Activated CD4-positive, alpha-beta T cell treated with anti-CD3 and anti-CD28 coated beads for 4 hours (primary cell): Measurements from ENCODE around the gene RCHY1.
A peak's percentile ranks its signal among the peaks of the same experiment; 100 is the strongest.
"Not testable (repeated sequence)": the region's sequence is repeated elsewhere in the genome, so short reads cannot be mapped to it uniquely, and the experiment has no call there.

Source experiments
- DNase-seq, 2 donors: peaks; one replicate each; pipeline ENCODE4 v3.0.0-alpha.2; 2020

Gene RCHY1

DNA sequence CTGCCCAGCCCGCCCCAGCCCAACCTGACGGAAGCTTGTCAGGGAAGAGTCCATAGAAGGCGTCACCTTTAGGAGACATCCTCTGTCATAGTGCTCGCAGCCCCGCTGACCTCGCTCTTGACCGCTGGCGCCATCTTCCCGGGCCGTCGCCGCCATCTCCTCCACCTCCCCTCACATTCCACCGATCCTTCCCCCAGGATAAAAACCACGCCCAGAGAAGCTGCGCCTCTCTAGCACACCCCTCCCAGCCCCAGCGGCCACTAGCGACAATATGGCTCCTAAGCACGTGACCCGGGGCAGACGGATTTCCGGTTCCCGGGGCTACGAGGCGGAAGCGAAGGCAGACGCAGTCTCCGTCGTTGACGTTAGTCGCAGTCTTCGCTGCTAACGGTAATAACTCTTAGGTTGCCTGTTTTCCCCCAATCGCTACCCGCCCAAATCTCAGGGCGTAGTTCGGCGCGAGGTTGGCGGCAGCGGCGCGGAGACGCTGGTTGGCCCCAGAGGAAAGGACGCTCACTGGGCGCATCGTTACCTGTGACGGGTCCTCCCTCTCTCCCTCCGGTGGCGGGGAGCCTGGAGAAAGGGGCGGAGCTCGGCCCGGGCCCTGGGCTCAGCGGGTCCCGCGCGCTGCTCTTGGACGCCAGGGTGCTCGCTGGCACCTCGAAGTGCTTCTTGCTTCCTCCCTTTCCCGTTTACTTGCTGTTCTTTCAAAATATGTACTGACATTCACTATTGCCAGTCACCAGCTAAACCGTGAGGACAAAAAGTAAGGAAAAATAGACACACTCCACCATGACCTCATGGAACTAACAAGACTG is at the start of gene RCHY1, which contains the start of gene THAP6:
RCHY1 (minus strand) TSS at position 273 of the 818 bp plus-strand sequence; CDS start at position 156, 117 bp downstream.
THAP6 (plus strand) TSS at position 343 of the 818 bp plus-strand sequence. CDS start 980 bp downstream, outside the sequence.
- peak; percentile 87 to 90 for DNase-seq

GRCh38 chr4:75561789-75562188 is 47.6 kb upstream of the RCHY1 start:
- no peak for DNase-seq

- DNase-seq: no peak
Measured at GRCh38 chr4:75557696-75558095, 43.5 kb upstream of the RCHY1 start.

- peak; percentile 16 to 19 for DNase-seq
Measured at GRCh38 chr4:75555294-75556164, 41.3 kb upstream of the RCHY1 start, which contains the start of gene ODAPH. TSS of gene ODAPH (plus strand) at chr4:75556066. CDS start at chr4:75556083, 17 bp downstream.

DNA sequence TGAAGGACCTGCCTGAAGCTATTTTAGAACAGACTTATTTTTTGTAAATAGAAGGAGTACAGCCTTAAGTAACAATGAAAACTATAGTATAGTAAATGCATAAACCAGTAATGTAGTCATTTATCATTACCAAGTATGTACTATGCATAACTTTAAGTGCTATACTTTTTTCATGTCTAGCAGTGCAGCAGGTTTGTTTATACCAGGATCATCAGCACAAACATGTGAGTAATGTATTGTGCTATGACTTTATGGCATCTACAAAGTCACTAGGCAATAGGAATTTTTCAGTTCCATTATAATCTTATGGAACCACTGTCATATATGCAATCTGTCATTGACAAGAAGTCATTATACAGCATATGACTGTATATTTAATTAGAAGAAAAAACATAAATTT is 38.2 kb upstream of the RCHY1 start:
- no peak for DNase-seq

DNA sequence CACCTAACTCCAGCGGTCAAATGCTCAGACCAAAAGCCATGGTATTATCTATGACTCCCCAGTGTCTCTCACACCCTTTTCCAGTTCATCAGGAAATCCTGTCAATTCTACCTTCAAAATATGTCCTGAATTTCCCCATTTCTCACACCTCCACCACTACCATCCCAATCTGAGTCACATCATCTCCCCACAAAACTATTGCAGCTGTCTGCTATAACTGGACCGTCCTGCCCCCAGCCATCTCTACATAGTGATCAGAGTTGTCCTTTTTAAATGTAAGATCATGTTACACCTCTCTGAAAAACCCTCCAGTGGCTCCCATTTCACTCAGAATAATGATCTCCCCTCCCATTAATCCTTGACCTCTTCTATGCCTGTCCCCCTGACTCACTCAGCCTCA is 34.8 kb upstream of the RCHY1 start:
- DNase-seq: no peak

DNA sequence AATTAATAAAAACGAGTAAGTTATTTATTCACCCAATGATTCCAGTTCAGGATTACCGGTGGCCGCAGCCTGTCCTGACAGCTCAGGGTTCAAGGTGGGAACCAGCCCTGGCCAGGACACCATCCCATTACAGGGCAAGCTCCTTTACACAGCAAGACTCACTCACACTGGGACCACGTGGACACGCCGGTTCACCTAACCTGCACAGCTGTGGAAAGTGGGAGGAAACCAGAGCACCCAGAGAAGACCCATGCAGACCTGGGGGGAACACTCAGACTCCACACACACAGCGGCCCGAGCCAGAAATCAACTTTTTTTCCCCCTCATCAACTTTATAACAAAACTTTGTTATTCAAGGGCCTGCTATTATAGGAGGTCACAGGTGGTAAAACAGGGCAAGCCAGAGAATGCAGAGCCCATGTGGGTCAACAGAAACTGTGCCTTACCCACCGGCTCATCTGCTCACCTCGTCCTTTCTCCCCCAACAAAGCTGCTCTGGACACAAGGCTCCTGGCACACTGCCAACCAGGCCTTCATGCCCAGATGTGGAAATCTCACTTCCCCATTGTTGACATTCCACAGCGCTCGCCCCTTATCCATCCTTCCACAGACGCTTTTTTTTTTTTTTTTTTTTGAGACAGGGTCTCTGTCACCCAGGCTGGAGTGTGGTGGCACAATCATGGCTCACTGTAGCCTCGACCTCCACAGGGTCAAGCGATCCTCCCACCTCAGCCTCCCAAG is 33.6 kb upstream of the RCHY1 start:
- DNase-seq: no peak

DNA sequence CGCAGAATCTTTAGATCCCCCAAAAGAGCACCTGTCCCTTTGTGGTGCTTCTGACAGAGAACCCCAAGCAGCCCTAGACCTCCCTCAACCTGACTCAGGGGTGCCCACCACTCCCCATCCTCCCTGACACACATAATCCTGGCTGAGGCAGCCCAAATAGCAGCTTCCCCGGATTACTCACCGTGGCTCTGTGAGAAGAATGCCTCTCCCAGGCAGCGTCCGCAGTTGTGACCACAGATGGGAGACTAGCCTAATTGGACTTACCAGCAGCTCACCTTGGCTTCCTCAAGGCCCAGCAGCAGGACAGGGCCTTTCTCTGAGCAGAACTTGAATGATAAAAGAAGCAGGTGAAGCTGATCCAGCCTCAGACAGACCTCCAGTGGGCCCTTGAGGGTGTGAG is 31.3 kb upstream of the RCHY1 start:
- no peak for DNase-seq

DNA sequence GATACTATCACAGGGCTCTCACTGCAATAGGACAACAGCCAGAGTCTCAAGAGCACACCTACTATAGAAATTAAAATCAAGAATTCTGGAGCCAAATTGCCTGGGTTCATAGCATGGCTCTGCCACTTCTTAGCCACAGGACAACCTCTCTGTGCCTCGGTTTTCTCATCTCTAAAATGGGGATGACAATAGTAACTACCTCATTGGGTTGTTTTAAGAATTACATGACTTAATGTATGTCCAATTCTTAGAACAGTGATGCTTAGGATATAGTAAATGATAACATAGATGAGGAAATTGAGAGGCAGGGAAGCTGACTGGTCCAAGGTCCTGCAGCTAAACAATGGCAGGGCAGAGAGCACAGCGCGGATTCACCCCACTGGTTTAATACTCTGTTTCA is 30.7 kb upstream of the RCHY1 start:
- no peak for DNase-seq

DNA sequence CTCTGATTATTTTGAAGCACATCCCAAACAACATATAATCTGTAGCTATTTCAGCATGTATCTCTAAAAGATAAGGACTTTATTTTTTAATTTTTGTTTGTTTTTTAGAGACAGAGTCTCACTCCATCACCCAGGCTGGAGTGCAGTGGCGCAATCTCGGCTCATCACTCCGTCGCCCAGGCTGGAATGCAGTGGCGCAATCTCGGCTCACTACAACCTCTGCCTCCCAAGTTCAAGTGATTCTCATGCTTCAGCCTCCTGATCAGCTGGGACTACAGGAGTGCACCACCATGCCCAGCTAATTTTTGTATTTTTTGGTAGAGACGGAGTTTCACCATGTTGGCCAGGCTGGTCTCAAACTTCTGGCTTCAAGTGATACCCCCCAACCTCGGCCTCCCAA is 30.0 kb upstream of the RCHY1 start:
- DNase-seq: not testable (repeated sequence)

DNA sequence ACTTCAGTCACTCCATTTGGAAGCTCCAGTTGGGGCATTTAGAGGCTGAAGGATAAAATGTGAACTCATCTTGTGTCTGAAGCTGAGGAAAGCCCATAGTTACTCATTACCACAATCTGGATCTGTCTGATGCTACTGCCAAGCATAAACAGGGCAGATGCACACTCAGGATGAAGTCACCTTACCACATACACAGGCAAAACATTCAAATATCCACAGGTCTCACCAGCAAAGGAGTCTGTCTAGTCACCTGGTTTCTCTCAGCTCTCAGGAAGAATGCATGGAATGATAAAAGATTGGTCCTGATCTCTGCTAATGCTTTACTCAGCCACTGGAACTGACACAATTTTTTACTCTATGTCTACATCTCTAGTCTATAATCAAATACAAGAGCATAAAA is 28.6 kb upstream of the RCHY1 start:
- no peak for DNase-seq

GRCh38 chr4:75537308-75537707 is 23.1 kb upstream of the RCHY1 start:
- DNase-seq: not testable (repeated sequence)

- not testable (repeated sequence) for DNase-seq
Measured at GRCh38 chr4:75533926-75534325, 19.7 kb upstream of the RCHY1 start.

GRCh38 chr4:75533339-75533887 is 19.2 kb upstream of the RCHY1 start:
- not testable (repeated sequence) for DNase-seq

DNA sequence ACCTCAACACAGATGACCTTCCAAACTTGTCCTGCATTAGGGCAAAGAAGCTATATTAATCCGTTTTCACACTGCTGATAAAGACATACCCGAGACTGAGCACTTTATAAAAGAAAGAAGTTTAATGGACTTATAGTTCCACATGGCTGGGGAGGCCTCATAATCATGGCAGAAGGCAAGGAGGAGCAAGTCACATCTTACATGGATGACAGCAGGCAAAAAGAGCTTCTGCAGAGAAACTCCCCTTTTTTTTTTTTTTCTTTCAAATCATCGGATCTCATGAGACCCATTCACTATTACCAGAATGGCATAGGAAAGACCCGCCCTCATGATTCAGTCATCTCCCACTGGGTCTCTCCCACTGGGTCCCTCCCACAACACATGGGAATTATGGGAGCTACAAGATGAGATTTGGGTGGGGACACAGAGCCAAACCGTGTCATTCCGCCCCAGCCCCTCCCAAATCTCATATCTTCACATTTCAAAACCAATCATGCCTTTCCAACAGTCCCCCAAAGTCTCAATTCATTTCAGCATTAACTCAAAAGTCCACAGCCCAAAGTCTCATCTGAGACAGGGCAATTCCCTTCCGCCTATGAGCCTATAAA is 17.4 kb upstream of the RCHY1 start:
- DNase-seq: not testable (repeated sequence)

DNA sequence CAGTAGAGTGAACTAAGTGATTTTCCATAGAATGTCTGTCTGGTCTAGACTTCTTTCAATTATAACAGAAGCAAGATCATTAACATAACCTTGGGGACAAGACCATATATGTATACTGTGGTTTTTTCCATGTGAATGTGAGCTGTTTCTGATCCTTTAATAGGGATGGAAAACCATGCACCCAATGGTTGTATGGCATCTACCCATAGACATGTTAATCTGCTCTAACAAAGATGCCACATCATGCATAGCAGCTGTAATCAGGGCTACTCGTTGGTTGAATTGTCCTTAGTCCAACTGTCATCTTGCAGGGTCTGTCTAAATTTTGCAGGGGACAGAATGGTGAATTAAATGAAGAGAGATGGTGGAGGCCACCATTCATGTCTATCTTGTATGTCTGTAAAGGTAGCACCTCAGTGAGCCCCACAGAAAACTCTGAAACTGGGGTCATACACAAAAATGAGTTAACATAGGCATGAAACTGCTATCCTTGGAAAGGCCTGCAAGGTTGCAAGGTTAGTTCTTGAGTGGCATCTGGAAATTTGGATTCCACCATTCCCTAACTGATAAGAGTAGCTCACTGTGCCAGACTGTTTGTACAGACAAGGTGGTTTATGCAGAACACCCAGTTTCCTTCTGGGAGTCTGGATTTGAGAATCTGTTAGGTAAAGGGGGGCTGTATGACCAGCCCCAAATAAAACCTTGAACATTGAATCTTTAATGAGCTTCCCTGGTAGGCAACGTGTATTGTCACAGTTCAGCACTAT is 16.5 kb upstream of the RCHY1 start:
- no peak for DNase-seq

GRCh38 chr4:75527482-75527881 is 13.3 kb upstream of the RCHY1 start:
- no peak for DNase-seq

GRCh38 chr4:75525910-75526309 is 11.7 kb upstream of the RCHY1 start:
- no peak for DNase-seq

- DNase-seq: no peak
Measured at GRCh38 chr4:75525086-75525485, 10.9 kb upstream of the RCHY1 start.

DNA sequence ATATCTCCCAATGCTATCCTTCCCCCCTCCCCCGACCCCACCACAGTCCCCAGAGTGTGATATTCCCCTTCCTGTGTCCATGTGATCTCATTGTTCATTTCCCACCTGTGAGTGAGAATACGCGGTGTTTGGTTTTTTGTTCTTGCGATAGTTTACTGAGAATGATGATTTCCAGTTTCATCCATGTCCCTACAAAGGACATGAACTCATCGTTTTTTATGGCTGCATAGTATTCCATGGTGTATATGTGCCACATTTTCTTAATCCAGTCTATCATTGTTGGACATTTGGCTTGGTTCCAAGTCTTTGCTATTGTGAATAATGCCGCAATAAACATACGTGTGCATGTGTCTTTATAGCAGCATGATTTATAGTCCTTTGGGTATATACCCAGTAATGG is 5.2 kb upstream of the RCHY1 start:
- DNase-seq: not testable (repeated sequence)

GRCh38 chr4:75516144-75516543 is 1.9 kb upstream of the RCHY1 start:
- no peak for DNase-seq
